ENCODE data around the gene SLC26A8. TPM values are rescaled to one million over a fixed set of nuclear protein-coding genes. Genes with fewer than 3 reads are reported as not detected.
"Not testable (repeated sequence)": the region's sequence is repeated elsewhere in the genome, so short reads cannot be mapped to it uniquely, and the experiment has no call there.

SLC26A8 gene
- total RNA-seq, 2 donors from 2014 or later = 0.25 TPM; not detected in 1

GRCh38 chr6:35973670-35974222 is 50.7 kb downstream of the SLC26A8 start:
- H3K36me3 Mint-ChIP-seq = no peaks in the 10 kb centered on the region
- peak overlapping the region in 1 of 2 donors; percentile 3 for H3K27ac Mint-ChIP-seq
- no peak for DNase-seq (ENCODE audit: low spot score in 2 of 2)
- no peaks in the 10 kb centered on the region for H3K9me3 Mint-ChIP-seq
- ATAC-seq = peak; percentile 73 to 82

GRCh38 chr6:35972471-35973367 is 51.7 kb downstream of the SLC26A8 start:
- Mint-ChIP-seq H3K9me3 (no peaks in the 10 kb centered on the region), H3K36me3 (no peaks in the 10 kb centered on the region), H3K27ac (no peak overlapping the region)
- no peak for DNase-seq (ENCODE audit: low spot score in 2 of 2)
- ATAC-seq = no peak

GRCh38 chr6:35970181-35970580 is 54.3 kb downstream of the SLC26A8 start:
- Mint-ChIP-seq H3K27ac (no peak overlapping the region), H3K9me3 (no peaks in the 10 kb centered on the region), H3K36me3 (no peaks in the 10 kb centered on the region)
- DNase-seq (ENCODE audit: low spot score in 2 of 2) (no peak), ATAC-seq (no peak)

GRCh38 chr6:35969646-35970045 is 54.8 kb downstream of the SLC26A8 start:
- no peaks in the 10 kb centered on the region for H3K36me3 Mint-ChIP-seq
- DNase-seq (ENCODE audit: low spot score in 2 of 2) = no peak
- no peak overlapping the region for H3K27ac Mint-ChIP-seq
- H3K9me3 Mint-ChIP-seq = no peaks in the 10 kb centered on the region
- ATAC-seq = no peak

- ATAC-seq (no peak), DNase-seq (ENCODE audit: low spot score in 2 of 2) (no peak)
- Mint-ChIP-seq H3K9me3 (no peaks in the 10 kb centered on the region), H3K27ac (no peak overlapping the region), H3K36me3 (no peaks in the 10 kb centered on the region)
These were observed 55.6 kb downstream of the SLC26A8 start for GRCh38 chr6:35968821-35969220.

DNA sequence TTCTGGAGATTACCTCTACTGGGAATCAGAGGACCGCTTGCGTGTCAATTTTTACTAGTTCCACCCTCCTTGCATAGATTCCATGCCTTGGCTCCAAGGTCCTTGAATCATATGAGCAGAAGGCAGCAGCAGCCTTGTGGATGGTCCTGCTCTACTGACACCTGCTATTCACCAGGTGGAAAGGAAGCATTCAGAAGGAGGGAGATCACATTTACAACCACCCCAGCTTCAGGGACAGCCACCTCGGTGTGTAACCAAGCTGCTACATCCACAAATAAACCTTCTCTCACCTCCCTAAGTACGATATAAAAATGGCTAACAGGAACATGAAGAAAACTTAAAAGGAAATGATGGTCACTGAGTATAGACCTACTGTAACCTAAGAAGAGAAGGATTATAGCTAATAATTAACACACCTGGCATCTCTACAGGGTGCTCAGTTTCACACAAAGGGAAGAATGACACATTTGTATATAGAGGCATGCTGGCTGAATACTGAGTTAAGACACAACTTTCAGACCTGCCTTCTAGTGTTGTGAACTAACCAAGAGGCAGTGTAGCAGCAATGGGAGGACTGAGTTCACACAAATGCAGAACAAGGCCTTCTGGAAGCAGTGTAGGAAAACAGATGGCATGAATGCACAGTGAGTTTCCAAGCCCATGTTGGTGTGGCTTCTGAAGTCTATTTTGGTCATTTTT is 57.2 kb downstream of the SLC26A8 start:
- DNase-seq (ENCODE audit: low spot score in 2 of 2) = no peak
- Mint-ChIP-seq H3K36me3 (no peaks in the 10 kb centered on the region), H3K27ac (no peak overlapping the region), H3K9me3 (no peaks in the 10 kb centered on the region)
- ATAC-seq = no peak

- Mint-ChIP-seq H3K9me3 (no peaks in the 10 kb centered on the region), H3K27ac (no peak overlapping the region), H3K36me3 (no peaks in the 10 kb centered on the region)
- DNase-seq (ENCODE audit: low spot score in 2 of 2) = no peak
- no peak for ATAC-seq
These were observed 61.5 kb downstream of the SLC26A8 start for GRCh38 chr6:35962779-35963560.

- no peaks in the 10 kb centered on the region for H3K9me3 Mint-ChIP-seq
- ATAC-seq (no peak), DNase-seq (ENCODE audit: low spot score in 2 of 2) (no peak)
- H3K36me3 Mint-ChIP-seq = no peaks in the 10 kb centered on the region
- H3K27ac Mint-ChIP-seq = no peak overlapping the region
These were observed 64.3 kb downstream of the SLC26A8 start for GRCh38 chr6:35960187-35960586.

GRCh38 chr6:35955970-35956369 is 68.5 kb downstream of the SLC26A8 start:
- Mint-ChIP-seq H3K36me3 (no peaks in the 10 kb centered on the region), H3K27ac (no peak overlapping the region), H3K9me3 (no peaks in the 10 kb centered on the region)
- DNase-seq (ENCODE audit: low spot score in 2 of 2) (no peak), ATAC-seq (no peak)

- H3K9me3 Mint-ChIP-seq = no peaks in the 10 kb centered on the region
- DNase-seq (ENCODE audit: low spot score in 2 of 2) (no peak), ATAC-seq (no peak)
These were observed 68.9 kb downstream of the SLC26A8 start for GRCh38 chr6:35955521-35955920.

GRCh38 chr6:35955071-35955470 is 69.4 kb downstream of the SLC26A8 start:
- DNase-seq (ENCODE audit: low spot score in 2 of 2) = no peak
- H3K9me3 Mint-ChIP-seq = no peaks in the 10 kb centered on the region
- no peak overlapping the region for H3K27ac Mint-ChIP-seq
- H3K36me3 Mint-ChIP-seq = no peaks in the 10 kb centered on the region
- no peak for ATAC-seq

More at GRCh38 chr6:35955521-35955920, 68.9 kb downstream of the SLC26A8 start:
- H3K36me3 Mint-ChIP-seq = no peaks in the 10 kb centered on the region
- H3K27ac Mint-ChIP-seq = no peak overlapping the region

DNA sequence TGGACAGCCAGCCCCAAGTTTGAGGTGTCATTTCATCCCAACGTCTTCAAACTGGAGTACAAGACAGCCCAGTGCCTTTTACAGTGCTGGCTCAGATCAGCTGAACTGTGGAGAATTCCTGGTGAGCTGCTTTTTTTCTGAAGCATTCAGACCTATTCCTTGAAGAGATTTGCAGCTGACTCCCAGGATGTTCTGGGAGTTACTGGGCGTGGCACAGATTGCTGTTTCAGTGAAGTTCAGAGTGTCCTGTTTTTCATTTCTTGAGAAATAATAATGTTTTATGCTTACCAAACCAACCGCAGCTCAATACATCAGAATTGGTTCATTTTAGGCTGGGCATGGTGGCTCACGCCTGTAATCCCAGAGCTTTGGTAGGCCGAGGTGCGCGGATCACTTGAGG is 70.1 kb downstream of the SLC26A8 start:
- Mint-ChIP-seq H3K27ac (no peak overlapping the region), H3K36me3 (no peaks in the 10 kb centered on the region), H3K9me3 (no peaks in the 10 kb centered on the region)
- DNase-seq (ENCODE audit: low spot score in 2 of 2) (no peak), ATAC-seq (no peak)

DNA sequence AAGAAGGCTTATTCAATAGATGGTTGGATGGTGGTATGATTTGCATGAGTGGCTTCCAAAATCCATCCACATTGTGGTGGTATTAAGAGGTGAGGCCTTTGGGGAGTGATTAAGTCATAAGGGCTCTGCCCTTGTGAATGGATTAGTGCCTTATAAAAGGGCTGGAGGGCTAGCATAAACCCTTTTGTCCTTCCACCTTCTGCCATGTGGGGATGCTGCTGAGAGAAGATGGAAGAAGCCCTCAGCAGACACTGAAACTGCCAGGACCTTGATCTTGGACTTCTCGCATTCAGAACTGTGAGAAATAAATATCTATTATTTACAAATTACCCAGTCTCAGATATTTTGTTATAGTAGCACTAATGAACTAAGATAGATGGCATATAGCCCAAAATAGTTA is 75.7 kb downstream of the SLC26A8 start:
- ATAC-seq (no peak), DNase-seq (ENCODE audit: low spot score in 2 of 2) (no peak)
- Mint-ChIP-seq H3K27ac (no peak overlapping the region), H3K36me3 (no peaks in the 10 kb centered on the region), H3K9me3 (no peaks in the 10 kb centered on the region)

GRCh38 chr6:35945650-35946025 is 78.8 kb downstream of the SLC26A8 start:
- Mint-ChIP-seq H3K9me3 (no peaks in the 10 kb centered on the region), H3K36me3 (no peaks in the 10 kb centered on the region), H3K27ac (no peak overlapping the region)
- ATAC-seq = no peak
- no peak for DNase-seq (ENCODE audit: low spot score in 2 of 2)

GRCh38 chr6:35943390-35943789 is 81.1 kb downstream of the SLC26A8 start:
- no peaks in the 10 kb centered on the region for H3K36me3 Mint-ChIP-seq
- DNase-seq (ENCODE audit: low spot score in 2 of 2) (no peak), ATAC-seq (no peak)
- H3K27ac Mint-ChIP-seq = no peak overlapping the region
- peaks cover 0 to 8% of the 10 kb centered on the region in 2 donors for H3K9me3 Mint-ChIP-seq

DNA sequence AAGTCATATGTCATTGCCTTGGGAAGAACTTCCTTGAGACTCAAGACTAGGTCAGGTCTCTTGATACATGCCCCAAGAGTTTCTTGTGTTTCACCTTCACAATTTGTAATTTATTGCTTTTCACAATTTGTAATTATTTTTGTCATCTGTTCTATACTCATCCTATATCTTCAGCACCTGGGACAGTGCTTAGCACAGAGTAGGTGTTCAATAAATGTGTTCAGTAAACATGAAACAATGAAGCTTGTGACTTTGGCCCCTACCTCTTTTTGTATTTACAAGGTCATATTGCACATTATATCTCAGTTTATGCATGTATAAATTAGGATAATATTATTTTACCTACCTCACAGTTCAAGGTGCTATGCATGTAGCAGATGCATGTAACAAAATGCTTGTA is 82.1 kb downstream of the SLC26A8 start:
- Mint-ChIP-seq H3K27ac (no peak overlapping the region), H3K36me3 (no peaks in the 10 kb centered on the region), H3K9me3 (peaks cover 0 to 8% of the 10 kb centered on the region in 2 donors)
- ATAC-seq (no peak), DNase-seq (ENCODE audit: low spot score in 2 of 2) (no peak)

- peaks cover 4 to 12% of the 10 kb centered on the region in 2 donors for H3K9me3 Mint-ChIP-seq
- H3K36me3 Mint-ChIP-seq; DNase-seq (ENCODE audit: low spot score in 2 of 2); H3K27ac Mint-ChIP-seq; ATAC-seq: not testable (repeated sequence)
These were observed 83.3 kb downstream of the SLC26A8 start for GRCh38 chr6:35941170-35941569.

All from activated naive CD4-positive, alpha-beta T cell treated with anti-CD3 and anti-CD28 coated beads, Interleukin-2, amount 50 U/mL, for 72 hours (primary cell).